ENCODE measurements around the gene SLAMF1.
A peak's percentile ranks its signal among the peaks of the same experiment; 100 is the strongest.

The SLAMF1 gene

GRCh38 chr1:160644399-160644798, 2.4 kb downstream of the SLAMF1 start:
- Histone ChIP-seq H3K4me3 (replicated peaks; ENCODE audit: low read depth, low read length) (peak overlapping the region; percentile 82), H3K36me3 (ENCODE audit: control insufficient read depth, insufficient read depth, low read length) (no peaks in the 10 kb centered on the region; the same call in none of the 2 replicates), H3K27me3 (replicated peaks; ENCODE audit: control insufficient read depth, insufficient read depth, low read length) (no peaks in the 10 kb centered on the region)
- no peak for DNase-seq (ENCODE audit: extremely low read depth, insufficient read length)
- no peak for TF ChIP-seq CTCF (IDR thresholded peaks at IDR 0.05; ENCODE audit: insufficient read depth, low read length, poor library complexity, severe bottlenecking)

- TF ChIP-seq CTCF (IDR thresholded peaks at IDR 0.05; ENCODE audit: insufficient read depth, low read length, poor library complexity, severe bottlenecking), result no peak
- DNase-seq (ENCODE audit: extremely low read depth, insufficient read length), result no peak
- no peaks in the 10 kb centered on the region; the same call in none of the 2 replicates for H3K36me3 ChIP-seq (ENCODE audit: control insufficient read depth, insufficient read depth, low read length)
- H3K4me3 ChIP-seq (replicated peaks; ENCODE audit: low read depth, low read length), result peak overlapping the region; percentile 82
- no peaks in the 10 kb centered on the region for H3K27me3 ChIP-seq (replicated peaks; ENCODE audit: control insufficient read depth, insufficient read depth, low read length)
These were observed 3.7 kb downstream of the SLAMF1 start for GRCh38 chr1:160643138-160643537.

- peak overlapping the region; percentile 82 for H3K4me3 ChIP-seq (replicated peaks; ENCODE audit: low read depth, low read length)
- TF ChIP-seq CTCF (IDR thresholded peaks at IDR 0.05; ENCODE audit: insufficient read depth, low read length, poor library complexity, severe bottlenecking), result no peak
- no peak for DNase-seq (ENCODE audit: extremely low read depth, insufficient read length)
- peaks cover 2% of the 10 kb centered on the region for H3K36me3 ChIP-seq (ENCODE audit: control insufficient read depth, insufficient read depth, low read length)
- H3K27me3 ChIP-seq (replicated peaks; ENCODE audit: control insufficient read depth, insufficient read depth, low read length), result no peaks in the 10 kb centered on the region
These were observed 4.6 kb downstream of the SLAMF1 start for GRCh38 chr1:160642281-160642644.

- H3K4me3 ChIP-seq (replicated peaks; ENCODE audit: low read depth, low read length), result peak overlapping the region; percentile 82
- H3K36me3 ChIP-seq (ENCODE audit: control insufficient read depth, insufficient read depth, low read length), result peaks cover 7% of the 10 kb centered on the region
- H3K27me3 ChIP-seq (replicated peaks; ENCODE audit: control insufficient read depth, insufficient read depth, low read length), result no peaks in the 10 kb centered on the region
- no peak for DNase-seq (ENCODE audit: extremely low read depth, insufficient read length)
- TF ChIP-seq CTCF (IDR thresholded peaks at IDR 0.05; ENCODE audit: insufficient read depth, low read length, poor library complexity, severe bottlenecking), result no peak
These were observed 5.2 kb downstream of the SLAMF1 start for GRCh38 chr1:160641323-160642280.

GRCh38 chr1:160640359-160641123, 6.3 kb downstream of the SLAMF1 start:
- DNase-seq (ENCODE audit: extremely low read depth, insufficient read length), result peak; percentile 56
- peak overlapping the region; percentile 47 for H3K4me3 ChIP-seq (replicated peaks; ENCODE audit: low read depth, low read length)
- H3K27me3 ChIP-seq (replicated peaks; ENCODE audit: control insufficient read depth, insufficient read depth, low read length), result no peaks in the 10 kb centered on the region
- peaks cover 15% of the 10 kb centered on the region for H3K36me3 ChIP-seq (ENCODE audit: control insufficient read depth, insufficient read depth, low read length)
- no peak for TF ChIP-seq CTCF (IDR thresholded peaks at IDR 0.05; ENCODE audit: insufficient read depth, low read length, poor library complexity, severe bottlenecking)
